COLO668 (cell line): ENCODE measurements around the gene PTPA.

Experiments
- DNase-seq: peaks from one replicate; lab custom pipeline; 2025; ENCODE audit not compliant: unreplicated experiment; lab: John Stamatoyannopoulos, UW

PTPA gene

GRCh38 chr9:129081388-129081904 is 29.8 kb upstream of the PTPA start:
- peak; percentile 31 for DNase-seq

GRCh38 chr9:129084087-129084486 is 27.1 kb upstream of the PTPA start:
- DNase-seq, result no peak

DNA sequence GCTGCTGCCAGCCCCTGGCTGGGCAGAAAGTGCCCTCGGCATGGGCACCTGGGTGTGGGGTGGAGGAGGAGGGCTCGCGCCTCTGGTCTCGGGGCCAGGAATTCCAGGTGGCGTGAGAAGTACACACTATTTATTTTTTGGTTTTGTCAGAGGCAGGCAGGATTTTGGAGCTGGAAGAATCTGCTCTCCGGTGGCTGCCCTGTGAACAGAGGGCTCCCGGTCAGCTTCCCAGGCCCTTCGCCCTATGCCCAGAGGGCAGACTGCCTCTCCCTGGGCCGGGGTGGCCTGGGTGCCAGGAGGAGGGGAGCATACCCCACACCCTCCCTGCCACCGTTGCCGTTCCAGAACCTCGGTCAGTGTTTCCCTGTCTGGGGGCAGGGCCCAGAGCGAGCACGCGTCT is 22.0 kb upstream of the PTPA start:
- no peak for DNase-seq

DNA sequence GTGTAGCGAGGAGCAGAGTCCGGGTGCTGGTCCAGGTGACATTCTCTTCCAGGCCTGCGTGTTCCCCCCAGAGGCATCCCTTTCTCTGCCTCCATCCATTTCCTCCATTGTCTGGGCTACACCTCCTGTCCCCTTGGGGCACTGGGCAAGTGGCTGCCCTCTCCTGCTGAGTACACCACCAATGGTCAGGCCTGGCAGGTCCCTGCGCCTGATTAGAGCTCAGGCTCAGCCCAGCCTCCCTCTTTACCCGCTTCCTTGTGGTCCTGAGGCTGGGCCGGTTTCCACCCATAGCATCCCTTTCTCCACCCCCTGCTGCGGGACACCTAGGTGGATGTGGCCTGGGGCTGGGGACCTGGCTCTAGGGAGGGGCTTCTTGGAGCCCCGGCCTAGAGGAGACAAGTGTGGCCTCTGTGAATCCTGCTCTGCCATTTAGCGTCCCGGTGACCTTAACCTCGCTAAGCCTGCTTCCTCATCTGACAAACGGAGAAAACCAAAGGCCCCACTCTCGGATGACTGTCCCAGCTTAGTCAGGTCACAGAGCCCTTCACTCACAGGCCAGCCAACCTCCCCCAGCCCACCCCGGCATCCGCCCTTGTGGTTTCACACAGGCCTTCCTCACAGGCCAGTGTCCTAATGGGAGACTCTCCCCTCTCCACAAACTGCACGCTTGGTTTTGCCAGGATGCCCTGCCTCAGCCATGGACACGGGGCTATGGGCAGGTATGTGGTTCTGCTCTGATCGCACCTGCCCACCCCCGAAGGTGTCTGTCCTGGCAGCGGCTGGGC is 17.4 kb upstream of the PTPA start:
- no peak for DNase-seq

DNA sequence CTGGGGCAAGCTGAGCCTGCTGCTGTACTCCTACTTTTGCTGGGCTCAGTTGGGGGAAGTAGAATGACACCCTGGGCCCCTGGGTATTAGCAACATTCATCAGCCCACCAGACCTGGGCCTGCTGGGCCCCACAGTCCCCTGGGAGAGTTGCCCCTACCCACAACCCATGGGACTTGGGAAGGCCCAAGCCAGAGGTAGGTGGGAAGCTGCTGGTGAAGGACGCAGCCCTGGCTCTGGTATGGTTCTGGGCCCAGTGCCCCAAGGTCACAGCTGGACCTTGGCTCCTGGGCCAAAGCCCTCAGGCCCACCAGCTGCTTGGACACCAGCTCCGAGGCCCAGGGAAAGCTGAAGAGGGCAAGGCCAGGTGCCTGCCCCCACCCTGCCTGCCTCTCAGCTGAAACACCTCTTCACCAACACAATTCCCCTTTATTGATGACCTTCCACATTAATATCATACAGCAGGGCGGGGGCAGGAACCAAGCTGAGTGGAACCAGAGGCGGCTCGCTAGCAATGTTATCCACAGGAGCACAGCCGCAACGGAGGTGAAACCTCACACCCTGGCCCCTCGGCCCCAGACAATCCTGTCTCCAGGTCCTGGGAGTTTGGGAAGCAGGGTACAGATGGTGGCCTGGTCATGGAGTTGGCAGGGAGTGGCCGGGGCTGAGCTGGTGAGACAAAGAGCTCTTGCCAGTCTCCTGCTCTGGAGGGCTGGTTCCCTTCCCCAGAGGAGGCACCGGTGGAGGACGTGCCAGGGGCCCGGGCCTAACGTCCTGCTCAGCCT is 16.6 kb upstream of the PTPA start:
- DNase-seq, result no peak

GRCh38 chr9:129095170-129095667 is 16.0 kb upstream of the PTPA start:
- DNase-seq, result no peak

DNA sequence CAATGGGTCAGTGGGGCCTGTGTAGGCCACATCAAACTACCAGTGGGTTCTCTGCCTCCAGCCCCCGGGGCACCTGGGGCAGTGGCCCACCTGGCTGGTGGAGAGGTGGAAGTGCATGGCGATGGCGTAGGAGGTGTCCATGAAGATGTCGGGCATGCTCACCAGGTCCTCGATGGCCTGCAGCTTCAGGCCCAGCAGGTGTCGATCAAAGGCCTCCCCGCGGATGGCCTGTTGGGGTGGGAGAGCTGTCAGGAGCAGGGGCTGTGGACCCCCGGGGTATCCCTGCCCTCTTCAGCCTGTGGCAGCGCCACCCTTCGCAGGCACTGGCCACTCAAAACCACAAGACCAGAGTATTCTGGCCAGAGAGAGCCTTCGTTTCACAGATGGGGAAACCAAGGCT is 15.3 kb upstream of the PTPA start:
- no peak for DNase-seq

- no peak for DNase-seq
Measured at GRCh38 chr9:129097671-129098306, 13.4 kb upstream of the PTPA start.

DNA sequence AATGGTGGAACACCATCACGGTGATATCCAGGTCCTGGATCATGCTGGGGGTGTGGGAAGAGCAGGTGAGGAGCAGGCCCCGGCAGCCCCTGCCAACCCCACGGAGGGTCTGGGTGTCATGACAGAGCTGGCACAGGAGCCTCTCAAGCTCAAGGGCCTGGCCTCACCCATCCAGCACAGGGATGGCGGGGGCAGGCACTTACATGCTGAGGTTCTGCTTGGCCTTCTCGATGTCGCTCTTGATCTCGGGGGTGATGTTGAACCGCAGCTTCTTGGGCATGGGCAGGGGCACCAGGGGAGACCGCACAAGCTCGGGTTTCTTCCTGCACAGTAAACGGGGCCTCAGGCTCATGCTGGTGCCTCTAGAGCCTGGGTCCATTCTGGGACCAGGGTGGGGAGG is 12.9 kb upstream of the PTPA start:
- DNase-seq, result no peak

GRCh38 chr9:129100383-129101169 is 10.6 kb upstream of the PTPA start:
- DNase-seq, result peak; percentile 19

DNA sequence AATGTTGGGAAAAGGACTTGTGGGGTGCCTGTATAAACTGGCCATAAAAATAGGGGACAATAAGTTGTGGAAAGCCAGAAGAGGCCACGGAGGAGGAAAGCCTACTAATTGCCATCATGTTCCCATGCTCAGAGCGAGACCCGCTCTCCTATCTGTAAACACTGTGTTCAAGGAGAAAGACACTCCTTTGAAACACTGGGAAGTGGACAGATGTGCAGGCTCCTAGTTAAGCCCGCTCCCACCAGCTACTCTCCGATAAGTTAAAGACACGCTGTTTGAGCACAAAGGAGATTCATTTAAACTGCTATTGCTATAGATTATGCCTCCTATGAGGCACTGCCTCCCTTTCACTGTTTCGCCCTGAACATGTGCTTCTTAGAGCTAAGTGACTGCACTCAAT is 9.9 kb upstream of the PTPA start:
- no peak for DNase-seq

DNA sequence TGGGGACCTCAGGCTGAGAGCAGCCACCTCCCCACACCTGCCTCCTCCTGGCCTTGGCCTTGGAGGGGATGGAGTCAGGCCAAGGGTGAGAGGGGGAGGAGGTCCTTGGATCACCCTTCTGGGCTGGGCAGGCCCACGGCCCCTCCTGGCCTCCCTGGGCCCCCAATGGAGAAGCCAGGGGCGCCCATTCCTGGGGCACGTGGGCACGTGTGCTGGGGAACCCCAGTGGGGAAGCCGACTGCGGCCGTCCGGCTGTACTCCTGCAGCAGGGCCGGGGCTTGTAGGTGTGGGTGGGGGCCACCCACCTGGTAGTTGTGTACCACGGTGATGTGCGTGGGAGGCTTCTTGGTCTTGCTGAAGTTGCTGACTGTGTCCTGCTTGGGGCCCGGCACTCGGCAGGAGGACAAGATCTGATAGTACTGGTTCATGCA is 9.1 kb upstream of the PTPA start:
- DNase-seq, result no peak

GRCh38 chr9:129102791-129103594 is 8.2 kb upstream of the PTPA start:
- peak; percentile 66 for DNase-seq

- DNase-seq, result no peak
Measured at GRCh38 chr9:129103595-129103965, 7.6 kb upstream of the PTPA start.

DNA sequence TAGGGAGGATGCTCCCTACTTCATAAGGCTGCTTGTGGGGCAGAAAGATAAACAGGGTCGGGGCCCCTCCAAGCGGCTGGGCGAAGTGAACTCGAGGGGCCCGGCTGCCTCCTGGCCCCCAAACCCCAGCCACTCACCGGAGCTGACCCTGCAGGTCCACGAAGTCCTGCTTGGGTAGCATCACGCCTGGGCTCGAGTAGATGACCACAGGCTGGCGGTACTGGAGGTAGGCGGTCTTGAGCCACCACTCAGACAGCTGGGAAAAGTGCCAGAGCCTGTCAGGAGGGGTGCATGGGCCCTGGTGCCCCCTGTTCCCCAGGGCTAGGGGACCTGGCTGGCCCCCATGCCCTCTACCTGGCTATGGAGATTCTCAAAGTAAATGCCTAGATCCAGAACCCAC is 7.2 kb upstream of the PTPA start:
- DNase-seq, result no peak

GRCh38 chr9:129105857-129106694 is 5.1 kb upstream of the PTPA start:
- no peak for DNase-seq

GRCh38 chr9:129107651-129108050 is 3.6 kb upstream of the PTPA start:
- DNase-seq, result no peak

DNA sequence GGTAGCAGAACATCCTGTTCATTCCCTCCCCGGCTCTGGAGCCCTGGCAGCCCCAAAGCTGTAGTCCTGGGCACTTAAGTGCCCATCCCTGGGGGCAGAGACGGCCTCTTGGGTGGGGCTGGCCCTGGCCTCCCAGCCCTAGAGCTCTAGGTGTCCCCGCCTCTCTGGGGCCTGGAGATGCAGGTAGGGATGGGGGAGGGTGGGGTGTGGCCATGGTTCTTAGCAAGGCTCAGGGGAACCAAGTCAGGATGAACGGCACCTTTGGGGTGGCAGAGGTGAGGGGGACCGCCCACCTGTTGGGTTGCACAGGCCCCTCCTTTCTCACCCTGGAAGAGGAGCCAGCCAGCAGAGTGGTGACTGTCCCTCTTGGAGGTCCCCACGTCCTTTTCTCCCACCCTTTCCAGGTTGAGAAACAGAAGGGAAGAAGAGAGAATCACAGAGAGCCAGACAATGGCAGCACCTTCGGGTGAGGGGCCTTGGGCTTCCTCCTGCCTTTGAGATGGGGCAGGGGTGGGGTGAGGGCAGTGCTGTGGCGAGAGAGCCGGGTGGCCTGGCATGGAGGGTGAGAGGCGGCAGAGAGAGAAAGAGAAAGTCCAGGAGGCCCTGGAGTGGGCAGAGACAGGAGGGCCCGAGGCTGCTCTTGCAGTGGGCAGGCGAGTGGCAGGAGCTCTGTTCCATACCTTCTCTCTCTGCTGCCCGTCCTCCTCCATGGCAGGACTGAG is 3.0 kb upstream of the PTPA start:
- no peak for DNase-seq
